ENCODE data around the gene NPTN. TPM values are rescaled to one million over a fixed set of nuclear protein-coding genes. Genes with fewer than 3 reads are reported as not detected.

The NPTN gene
- total RNA-seq, 2 donors from 2014 or later, result 85.4 to 110 TPM

DNA sequence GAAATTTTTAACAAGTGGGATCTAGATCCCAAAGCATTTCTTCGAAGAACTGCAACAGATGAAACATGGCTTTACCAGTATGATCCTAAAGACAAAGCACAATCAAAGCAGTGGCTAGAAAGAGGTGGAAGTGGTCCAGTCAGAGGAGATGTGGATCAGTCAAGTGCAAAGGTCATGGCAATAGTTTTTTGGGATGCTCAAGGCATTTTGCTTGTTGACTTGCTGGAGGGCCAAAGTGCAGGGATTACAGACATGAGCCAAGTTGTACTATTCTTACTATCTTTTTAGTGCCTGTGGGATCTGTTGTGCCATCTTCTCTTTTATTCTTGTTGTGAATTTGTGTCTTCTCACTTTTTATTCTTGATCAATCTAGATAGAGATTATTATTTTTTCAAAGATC lies 108.3 kb downstream of the NPTN start:
- Histone ChIP-seq H3K4me1 (ENCODE audit: control insufficient read depth, insufficient read depth, low read length) (no peaks in the 10 kb centered on the region), H3K36me3 (ENCODE audit: control insufficient read depth, insufficient read depth, low read length) (no peaks in the 10 kb centered on the region), H3K27me3 (ENCODE audit: control insufficient read depth, insufficient read depth, low read length, poor library complexity, severe bottlenecking) (no peaks in the 10 kb centered on the region), H3K9ac (ENCODE audit: extremely low read depth, low read length, poor library complexity, severe bottlenecking) (no peak overlapping the region), H3K27ac (ENCODE audit: low read depth, low read length) (no peak overlapping the region), H3K4me3 (ENCODE audit: low read length) (no peak overlapping the region), H3K9me3 (ENCODE audit: control insufficient read depth, low read length) (no peaks in the 10 kb centered on the region)
- H3K4me3 Mint-ChIP-seq, result no peak overlapping the region
- no peak overlapping the region for H3K27ac Mint-ChIP-seq
- TF ChIP-seq, protein P1, sequence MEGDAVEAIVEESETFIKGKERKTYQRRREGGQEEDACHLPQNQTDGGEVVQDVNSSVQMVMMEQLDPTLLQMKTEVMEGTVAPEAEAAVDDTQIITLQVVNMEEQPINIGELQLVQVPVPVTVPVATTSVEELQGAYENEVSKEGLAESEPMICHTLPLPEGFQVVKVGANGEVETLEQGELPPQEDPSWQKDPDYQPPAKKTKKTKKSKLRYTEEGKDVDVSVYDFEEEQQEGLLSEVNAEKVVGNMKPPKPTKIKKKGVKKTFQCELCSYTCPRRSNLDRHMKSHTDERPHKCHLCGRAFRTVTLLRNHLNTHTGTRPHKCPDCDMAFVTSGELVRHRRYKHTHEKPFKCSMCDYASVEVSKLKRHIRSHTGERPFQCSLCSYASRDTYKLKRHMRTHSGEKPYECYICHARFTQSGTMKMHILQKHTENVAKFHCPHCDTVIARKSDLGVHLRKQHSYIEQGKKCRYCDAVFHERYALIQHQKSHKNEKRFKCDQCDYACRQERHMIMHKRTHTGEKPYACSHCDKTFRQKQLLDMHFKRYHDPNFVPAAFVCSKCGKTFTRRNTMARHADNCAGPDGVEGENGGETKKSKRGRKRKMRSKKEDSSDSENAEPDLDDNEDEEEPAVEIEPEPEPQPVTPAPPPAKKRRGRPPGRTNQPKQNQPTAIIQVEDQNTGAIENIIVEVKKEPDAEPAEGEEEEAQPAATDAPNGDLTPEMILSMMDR (conservative IDR thresholded peaks at IDR 0.05), result no peak
- no peaks in the 10 kb centered on the region for H3K9me3 Mint-ChIP-seq
- WGBS, 2 experiments (ENCODE audit: insufficient coverage in 1 of 2, insufficient read length in 1 of 2), result 96 to 100% methylated on average over 1 of the region's 1 CpG
- no peaks in the 10 kb centered on the region for H3K4me1 Mint-ChIP-seq
- H3K27me3 Mint-ChIP-seq (ENCODE audit: insufficient read depth), result no peaks in the 10 kb centered on the region
- no peak for DNase-seq
- no peaks in the 10 kb centered on the region for H3K36me3 Mint-ChIP-seq (ENCODE audit: low read depth)

GRCh38 chr15:73522011-73522410 lies 111.2 kb downstream of the NPTN start:
- Mint-ChIP-seq H3K4me1 (peaks cover 17% of the 10 kb centered on the region), H3K4me3 (no peak overlapping the region), H3K36me3 (ENCODE audit: low read depth) (no peaks in the 10 kb centered on the region), H3K27ac (no peak overlapping the region), H3K27me3 (ENCODE audit: insufficient read depth) (no peaks in the 10 kb centered on the region), H3K9me3 (no peaks in the 10 kb centered on the region)
- Histone ChIP-seq H3K4me1 (ENCODE audit: control insufficient read depth, insufficient read depth, low read length) (peaks cover 4% of the 10 kb centered on the region), H3K36me3 (ENCODE audit: control insufficient read depth, insufficient read depth, low read length) (no peaks in the 10 kb centered on the region), H3K9ac (ENCODE audit: extremely low read depth, low read length, poor library complexity, severe bottlenecking) (no peak overlapping the region), H3K27me3 (ENCODE audit: control insufficient read depth, insufficient read depth, low read length, poor library complexity, severe bottlenecking) (no peaks in the 10 kb centered on the region), H3K9me3 (ENCODE audit: control insufficient read depth, low read length) (no peaks in the 10 kb centered on the region), H3K4me3 (ENCODE audit: low read length) (no peak overlapping the region), H3K27ac (ENCODE audit: low read depth, low read length) (no peak overlapping the region)
- TF ChIP-seq, protein P1 (conservative IDR thresholded peaks at IDR 0.05), result no peak
- no peak for DNase-seq
- WGBS, 2 experiments (ENCODE audit: insufficient coverage in 1 of 2, insufficient read length in 1 of 2), result no CpG with 5 or more reads among the region's 1 CpG

- no peak overlapping the region for H3K4me3 ChIP-seq (ENCODE audit: low read length)
- H3K9ac ChIP-seq (ENCODE audit: extremely low read depth, low read length, poor library complexity, severe bottlenecking), result no peak overlapping the region
- TF ChIP-seq, protein P1 (conservative IDR thresholded peaks at IDR 0.05), result no peak
- H3K4me1 ChIP-seq (ENCODE audit: control insufficient read depth, insufficient read depth, low read length), result peaks cover 4% of the 10 kb centered on the region
- no peak for DNase-seq
- WGBS, 2 experiments (ENCODE audit: insufficient coverage in 1 of 2, insufficient read length in 1 of 2), result 82 to 86% methylated on average over 2 to 5 of the region's 5 CpGs
- no peaks in the 10 kb centered on the region for H3K36me3 Mint-ChIP-seq (ENCODE audit: low read depth)
- no peaks in the 10 kb centered on the region for H3K27me3 Mint-ChIP-seq (ENCODE audit: insufficient read depth)
- H3K36me3 ChIP-seq (ENCODE audit: control insufficient read depth, insufficient read depth, low read length), result no peaks in the 10 kb centered on the region
- H3K4me3 Mint-ChIP-seq, result no peak overlapping the region
- H3K27me3 ChIP-seq (ENCODE audit: control insufficient read depth, insufficient read depth, low read length, poor library complexity, severe bottlenecking), result no peaks in the 10 kb centered on the region
- peaks cover 26% of the 10 kb centered on the region for H3K4me1 Mint-ChIP-seq
- peaks cover 4% of the 10 kb centered on the region for H3K9me3 Mint-ChIP-seq
- H3K9me3 ChIP-seq (ENCODE audit: control insufficient read depth, low read length), result no peaks in the 10 kb centered on the region
- H3K27ac Mint-ChIP-seq, result no peak overlapping the region
- no peak overlapping the region for H3K27ac ChIP-seq (ENCODE audit: low read depth, low read length)
These were observed 114.1 kb downstream of the NPTN start for GRCh38 chr15:73518876-73519733.

All from endodermal cell (in vitro differentiated cells).